DOHH2 (cell line): ENCODE results near the gene DDN.

Source experiments
- CTCF ChIP-seq: fragments of 200-600 bp; sonication (generic); IDR thresholded peaks from one replicate; pipeline ENCODE4 v1.5.1; 2014; ENCODE audit warnings: antibody characterized with exemption, mild to moderate bottlenecking, low read depth, low read length; ENCODE audit not compliant: poor library complexity, severe bottlenecking
- EZH2phosphoT487 ChIP-seq: fragments of 200-600 bp; sonication (generic); IDR thresholded peaks from 2 replicates; pipeline ENCODE4 v1.6.1; 2017; ENCODE audit warnings: borderline replicate concordance, mild to moderate bottlenecking, antibody characterized with exemption, low read length, moderate library complexity, mixed read lengths

GRCh38 chr12:48979602-48980388, 19.4 kb downstream of the DDN start:
- TF ChIP-seq CTCF: no peak
- TF ChIP-seq EZH2phosphoT487: peak; percentile 62; the same call in 1 of the 2 replicates
